Osteoblast (primary cell): ENCODE data around the gene EXOC7. TPM values are rescaled to one million over a fixed set of nuclear protein-coding genes. Genes with fewer than 3 reads are reported as not detected.

Experiments
- DNase-seq: peaks from one replicate; pipeline ENCODE4 v3.0.0; 2011; ENCODE audit warnings: low spot score, mixed read lengths; ENCODE audit not compliant: insufficient read length; ENCODE audit errors: missing footprints
- H2AFZ ChIP-seq: 2 replicates; pipeline ENCODE4 v1.6.0; 2011; ENCODE audit warnings: mild to moderate bottlenecking, low read length
- H3K27ac ChIP-seq: 2 replicates; pipeline ENCODE4 v1.5.1; 2011; ENCODE audit warnings: mild to moderate bottlenecking, low read depth, low read length, moderate library complexity
- H3K27me3 ChIP-seq: 2 replicates; pipeline ENCODE4 v1.6.0; 2012; ENCODE audit warnings: mild to moderate bottlenecking, control low read depth, inconsistent platforms, low read length, moderate library complexity; ENCODE audit not compliant: insufficient read depth
- H3K36me3 ChIP-seq: 2 replicates; pipeline ENCODE4 v1.5.1; 2011; ENCODE audit warnings: mild to moderate bottlenecking, low read length, control low read depth, moderate library complexity; ENCODE audit not compliant: insufficient read depth
- H3K4me1 ChIP-seq: 2 replicates; pipeline ENCODE4 v1.5.1; 2011; ENCODE audit warnings: mild to moderate bottlenecking, low read length, control low read depth, moderate library complexity; ENCODE audit not compliant: insufficient read depth
- H3K4me2 ChIP-seq: 2 replicates; pipeline ENCODE4 v1.6.0; 2011; ENCODE audit warnings: mild to moderate bottlenecking, low read length; ENCODE audit not compliant: insufficient read depth
- H3K4me3 ChIP-seq: fragments of 200-600 bp; sonication (generic); 3 replicates; pipeline ENCODE4 v1.5.1; 2012; ENCODE audit warnings: mild to moderate bottlenecking, low read length, inconsistent platforms; ENCODE audit not compliant: insufficient read depth
- H3K79me2 ChIP-seq: 2 replicates; pipeline ENCODE4 v1.6.0; 2012; ENCODE audit warnings: mild to moderate bottlenecking, low read length, control low read depth, inconsistent platforms; ENCODE audit not compliant: insufficient read depth
- H3K9me3 ChIP-seq: 2 replicates; pipeline ENCODE4 v1.5.1; 2011; ENCODE audit warnings: low read depth, low read length, control low read depth
- H4K20me1 ChIP-seq: 2 replicates; pipeline ENCODE4 v1.6.0; 2012; ENCODE audit warnings: mild to moderate bottlenecking, low read length, control low read depth; ENCODE audit not compliant: insufficient read depth
- CTCF ChIP-seq: IDR thresholded peaks from 2 replicates; pipeline ENCODE4 v1.5.1; 2011; ENCODE audit warnings: mild to moderate bottlenecking, low read depth, low read length, moderate library complexity; ENCODE audit errors: extremely low read depth
- total RNA-seq: library from RNA; depleted of rRNA; stranded (reverse); fragments of >200 nt; gene quantifications from 2 replicates; pipeline ENCODE4 v1.2.3, GENCODE V29; 2012

EXOC7 gene
- total RNA-seq, 1 donor, result 102 TPM

- no peak overlapping the region for H3K4me3 ChIP-seq
- no peak for TF ChIP-seq CTCF
- H3K4me1 ChIP-seq, result peaks cover 9% of the 10 kb centered on the region
- H3K9me3 ChIP-seq, result no peaks in the 10 kb centered on the region
- peaks cover 19% of the 10 kb centered on the region for H3K79me2 ChIP-seq
- H3K27me3 ChIP-seq, result no peaks in the 10 kb centered on the region
- H3K4me2 ChIP-seq, result no peak overlapping the region
- H3K27ac ChIP-seq, result no peak overlapping the region
- peak overlapping the region; percentile 62 for H2AFZ ChIP-seq
- DNase-seq, result peak; percentile 1
- peaks cover 1% of the 10 kb centered on the region for H3K36me3 ChIP-seq
- H4K20me1 ChIP-seq, result no peaks in the 10 kb centered on the region
These were observed 3.1 kb upstream of the EXOC7 start for GRCh38 chr17:76106703-76107102.

- TF ChIP-seq CTCF, result no peak
- H3K4me3 ChIP-seq, result no peak overlapping the region
- H3K36me3 ChIP-seq, result peaks cover 19% of the 10 kb centered on the region
- peaks cover 9% of the 10 kb centered on the region for H3K4me1 ChIP-seq
- H3K27me3 ChIP-seq, result no peaks in the 10 kb centered on the region
- H2AFZ ChIP-seq, result no peak overlapping the region
- H3K9me3 ChIP-seq, result no peaks in the 10 kb centered on the region
- H4K20me1 ChIP-seq, result no peaks in the 10 kb centered on the region
- no peak overlapping the region for H3K27ac ChIP-seq
- H3K4me2 ChIP-seq, result no peak overlapping the region
- H3K79me2 ChIP-seq, result peaks cover 23% of the 10 kb centered on the region
- peak; percentile 1 for DNase-seq
These were observed 1.3 kb upstream of the EXOC7 start for GRCh38 chr17:76104896-76105231.

GRCh38 chr17:76104140-76104895 lies 731 bp upstream of the EXOC7 start:
- Histone ChIP-seq H3K27me3 (no peaks in the 10 kb centered on the region), H2AFZ (peak overlapping the region; percentile 100), H3K79me2 (peaks cover 23% of the 10 kb centered on the region), H3K9me3 (no peaks in the 10 kb centered on the region), H3K27ac (peak overlapping the region; percentile 87), H3K4me2 (peak overlapping the region; percentile 95), H3K4me3 (peak overlapping the region; percentile 98), H4K20me1 (no peaks in the 10 kb centered on the region), H3K36me3 (peaks cover 24% of the 10 kb centered on the region), H3K4me1 (peaks cover 9% of the 10 kb centered on the region)
- DNase-seq, result no peak
- no peak for TF ChIP-seq CTCF

- Histone ChIP-seq H3K27me3 (no peaks in the 10 kb centered on the region), H3K9me3 (no peaks in the 10 kb centered on the region), H3K79me2 (peaks cover 23% of the 10 kb centered on the region), H3K27ac (peak overlapping the region; percentile 87), H3K4me3 (peak overlapping the region; percentile 98), H4K20me1 (no peaks in the 10 kb centered on the region), H3K4me1 (peaks cover 9% of the 10 kb centered on the region), H3K4me2 (peak overlapping the region; percentile 95), H3K36me3 (peaks cover 30% of the 10 kb centered on the region), H2AFZ (peak overlapping the region; percentile 100)
- peak; percentile 79 for DNase-seq
- TF ChIP-seq CTCF, result no peak
These were observed 678 bp downstream of the EXOC7 start for GRCh38 chr17:76102944-76103273.
